ENCODE results near the gene SLX4. TPM values are rescaled to one million over a fixed set of nuclear protein-coding genes. Genes with fewer than 3 reads are reported as not detected.

SLX4 gene
- total RNA-seq, 2 experiments from 2014 or later, result 9.8 to 10.1 TPM

DNA sequence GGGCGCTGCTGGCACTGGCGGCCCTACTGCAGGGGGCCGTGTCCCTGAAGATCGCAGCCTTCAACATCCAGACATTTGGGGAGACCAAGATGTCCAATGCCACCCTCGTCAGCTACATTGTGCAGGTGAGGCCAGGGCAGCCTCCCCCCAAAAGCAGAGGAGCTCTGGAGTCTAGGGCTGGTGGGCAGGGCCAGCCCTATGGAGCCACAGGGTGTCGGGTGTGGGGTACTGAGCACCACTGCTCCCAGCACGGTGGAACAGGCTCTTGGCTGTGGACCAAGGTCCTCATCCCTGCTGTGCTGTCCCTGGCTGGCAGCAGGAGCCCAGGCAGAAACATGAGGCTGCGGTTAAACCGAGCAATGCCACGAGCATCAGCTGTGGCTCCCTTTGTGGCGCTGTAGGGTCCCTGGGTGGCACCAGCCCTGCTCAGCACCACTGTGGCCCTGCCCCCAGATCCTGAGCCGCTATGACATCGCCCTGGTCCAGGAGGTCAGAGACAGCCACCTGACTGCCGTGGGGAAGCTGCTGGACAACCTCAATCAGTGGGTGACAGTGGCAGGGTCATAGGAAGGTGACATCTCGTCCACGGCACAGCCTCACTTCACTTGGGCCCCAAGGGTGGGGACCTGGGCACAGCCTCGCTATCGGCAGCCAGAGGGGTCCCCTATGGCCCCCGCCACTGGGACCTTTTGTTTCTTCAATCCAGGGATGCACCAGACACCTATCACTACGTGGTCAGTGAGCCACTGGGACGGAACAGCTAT is 44.2 kb upstream of the SLX4 start:
- H3K9me3 Mint-ChIP-seq, result no peaks in the 10 kb centered on the region
- ChIA-PET POLR2A (interaction anchor here (1.2 kb wide), 1 partner anchor 19 kb away, joined by 3 read pairs; no protein-coding TSS in a partner anchor), CTCF (interaction anchor here (1.9 to 2.8 kb wide), 3 partner anchors 13 to 33 kb away, joined by 5 to 13 read pairs (median 6); no protein-coding TSS in a partner anchor)
- peak overlapping the region; percentile 42 for H3K27ac Mint-ChIP-seq
- intact Hi-C loops (cut with micrococcal nuclease), result no loop called here
- DNase-seq (no peak), ATAC-seq (no peak)
- no peak overlapping the region for H3K4me3 Mint-ChIP-seq
- H3K27me3 Mint-ChIP-seq, result no peaks in the 10 kb centered on the region
- TF ChIP-seq, protein P1, sequence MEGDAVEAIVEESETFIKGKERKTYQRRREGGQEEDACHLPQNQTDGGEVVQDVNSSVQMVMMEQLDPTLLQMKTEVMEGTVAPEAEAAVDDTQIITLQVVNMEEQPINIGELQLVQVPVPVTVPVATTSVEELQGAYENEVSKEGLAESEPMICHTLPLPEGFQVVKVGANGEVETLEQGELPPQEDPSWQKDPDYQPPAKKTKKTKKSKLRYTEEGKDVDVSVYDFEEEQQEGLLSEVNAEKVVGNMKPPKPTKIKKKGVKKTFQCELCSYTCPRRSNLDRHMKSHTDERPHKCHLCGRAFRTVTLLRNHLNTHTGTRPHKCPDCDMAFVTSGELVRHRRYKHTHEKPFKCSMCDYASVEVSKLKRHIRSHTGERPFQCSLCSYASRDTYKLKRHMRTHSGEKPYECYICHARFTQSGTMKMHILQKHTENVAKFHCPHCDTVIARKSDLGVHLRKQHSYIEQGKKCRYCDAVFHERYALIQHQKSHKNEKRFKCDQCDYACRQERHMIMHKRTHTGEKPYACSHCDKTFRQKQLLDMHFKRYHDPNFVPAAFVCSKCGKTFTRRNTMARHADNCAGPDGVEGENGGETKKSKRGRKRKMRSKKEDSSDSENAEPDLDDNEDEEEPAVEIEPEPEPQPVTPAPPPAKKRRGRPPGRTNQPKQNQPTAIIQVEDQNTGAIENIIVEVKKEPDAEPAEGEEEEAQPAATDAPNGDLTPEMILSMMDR (IDR thresholded peaks at IDR 0.05), result no peak
- H3K36me3 Mint-ChIP-seq (ENCODE audit: low read depth), result peaks cover 30% of the 10 kb centered on the region
- H3K4me1 Mint-ChIP-seq (ENCODE audit: low read depth), result peaks cover 20% of the 10 kb centered on the region

DNA sequence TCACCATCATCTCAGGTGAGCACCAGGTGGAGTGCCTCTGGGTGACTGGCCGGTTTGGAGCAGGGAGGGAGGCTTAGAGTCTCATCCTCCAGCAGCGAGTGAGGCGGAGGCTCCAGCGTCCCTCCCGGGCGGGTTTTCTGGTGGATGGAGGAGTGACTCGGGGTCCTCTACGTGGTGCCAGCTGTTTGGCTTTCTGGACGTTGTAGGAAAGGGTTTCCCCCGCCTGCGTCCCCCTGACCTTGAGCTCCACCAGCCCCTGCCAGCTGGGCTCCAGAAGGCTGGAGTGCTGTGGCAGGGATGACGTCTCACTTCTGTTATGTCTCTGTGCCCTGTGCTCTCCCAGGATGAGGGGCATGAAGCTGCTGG is 43.6 kb upstream of the SLX4 start:
- ChIA-PET POLR2A (interaction anchor here (1.2 kb wide), 1 partner anchor 20 kb away, joined by 3 read pairs; no protein-coding TSS in a partner anchor), CTCF (interaction anchor here (1.3 to 2.8 kb wide), 5 partner anchors 8 to 34 kb away, joined by 4 to 13 read pairs (median 5); no protein-coding TSS in a partner anchor)
- Mint-ChIP-seq H3K27me3 (no peaks in the 10 kb centered on the region), H3K4me3 (no peak overlapping the region), H3K36me3 (ENCODE audit: low read depth) (peaks cover 28% of the 10 kb centered on the region), H3K4me1 (ENCODE audit: low read depth) (peaks cover 20% of the 10 kb centered on the region), H3K9me3 (no peaks in the 10 kb centered on the region), H3K27ac (peak overlapping the region; percentile 42)
- ATAC-seq, result no peak
- TF ChIP-seq, protein P1 (IDR thresholded peaks at IDR 0.05), result no peak
- DNase-seq, result no peak
- intact Hi-C loops (cut with micrococcal nuclease), result no loop called here

DNA sequence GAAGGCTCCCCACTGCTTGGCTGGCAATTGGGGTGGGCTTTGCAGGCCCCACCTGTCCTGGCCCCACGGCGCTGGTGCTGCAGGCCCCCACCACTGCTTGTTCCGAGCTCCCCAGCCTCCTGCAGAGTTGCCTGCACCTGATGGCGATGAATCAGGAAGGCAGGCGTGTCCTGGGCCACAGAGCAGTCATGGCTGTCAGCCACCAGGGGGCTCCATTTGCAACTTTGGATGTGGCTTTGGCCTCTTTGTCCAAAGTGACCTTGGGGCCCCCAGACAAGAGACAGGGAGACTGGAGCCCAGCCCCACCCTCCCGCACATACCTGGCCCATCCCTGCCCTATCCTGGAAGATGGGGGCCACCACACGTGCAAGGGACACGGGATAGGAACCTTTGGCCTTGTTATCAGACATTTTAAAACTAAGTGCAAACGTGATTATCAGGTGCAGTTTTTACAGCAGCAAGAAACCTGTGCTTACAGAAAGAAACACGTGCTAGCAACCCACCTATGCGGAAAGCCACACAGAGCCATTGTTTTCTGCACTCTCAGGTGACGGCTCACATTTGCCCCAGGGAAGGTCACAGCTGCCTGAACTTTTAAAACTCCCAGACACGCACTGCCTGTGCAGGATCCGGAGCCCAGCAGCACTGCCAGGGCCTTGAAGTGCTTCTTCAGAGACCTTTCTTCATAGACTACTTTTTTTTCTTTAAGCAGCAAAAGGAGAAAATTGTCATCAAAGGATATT is 43.0 kb upstream of the SLX4 start, which contains the start of gene DNASE1:
TSS of gene DNASE1 (plus strand) at position 443 of the 743 bp plus-strand sequence. CDS start 683 bp downstream, outside the sequence.
- H3K9me3 Mint-ChIP-seq, result no peaks in the 10 kb centered on the region
- ATAC-seq (peak; percentile 68), DNase-seq (peak; percentile 78)
- TF ChIP-seq, protein P1 (IDR thresholded peaks at IDR 0.05), result peak; percentile 77
- H3K4me3 Mint-ChIP-seq, result no peak within 1 kb of the TSS
- H3K27me3 Mint-ChIP-seq, result no peaks in the 10 kb centered on the region
- peaks cover 23% of the 10 kb centered on the region for H3K36me3 Mint-ChIP-seq (ENCODE audit: low read depth)
- POLR2A ChIA-PET, result interaction anchor here (1.2 kb wide), 1 partner anchor 21 kb away, joined by 3 read pairs; no protein-coding TSS in a partner anchor
- CTCF ChIA-PET, result interaction anchor here (0.8 to 2.8 kb wide), 8 partner anchors 9 to 79 kb away, joined by 3 to 13 read pairs (median 4); no protein-coding TSS in a partner anchor
- peak within 1 kb of the TSS; percentile 42 for H3K27ac Mint-ChIP-seq
- intact Hi-C loops (cut with micrococcal nuclease), result no loop called here
- peaks cover 15% of the 10 kb centered on the region for H3K4me1 Mint-ChIP-seq (ENCODE audit: low read depth)

DNA sequence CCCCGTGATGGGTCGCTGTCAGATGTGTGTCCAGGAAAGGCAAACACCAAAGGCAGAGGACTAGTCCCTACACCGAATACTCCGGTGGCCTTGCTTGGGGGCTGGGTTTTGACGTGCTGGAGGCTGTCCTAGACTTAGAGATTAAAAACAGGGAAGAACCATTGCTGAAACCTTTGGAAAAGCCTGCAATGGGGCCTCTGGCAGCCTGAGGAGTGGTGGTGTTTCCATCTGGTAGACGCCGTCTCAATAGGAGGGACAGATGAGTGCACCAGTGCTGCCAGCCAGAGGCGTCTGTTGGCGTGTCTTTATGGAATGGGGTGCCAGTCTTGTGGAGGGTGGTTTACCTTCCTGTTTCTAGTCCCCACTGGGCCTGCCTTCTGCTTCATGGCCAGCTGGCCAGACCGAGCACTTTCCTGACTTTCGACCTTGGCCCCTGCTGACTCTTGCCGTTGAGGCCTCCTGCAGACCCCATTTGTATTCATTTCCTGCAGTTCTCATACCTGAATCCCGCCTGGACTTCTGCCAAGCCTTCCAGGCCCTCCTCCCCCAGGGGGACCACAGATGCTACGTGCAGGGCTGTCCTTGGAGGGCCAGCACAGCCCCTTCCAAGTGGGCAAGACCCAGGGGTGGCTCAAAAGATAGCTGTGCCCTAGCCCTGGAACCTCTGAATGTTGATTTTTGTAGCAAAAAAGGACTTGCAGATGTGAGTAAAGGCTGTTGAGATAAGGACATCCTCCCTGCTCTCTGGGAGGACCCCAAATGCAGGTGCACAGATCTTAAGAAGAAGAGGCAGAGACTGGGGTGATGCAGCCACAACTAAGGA is 41.2 kb upstream of the SLX4 start:
- no peak overlapping the region for H3K27ac Mint-ChIP-seq
- H3K27me3 Mint-ChIP-seq, result no peaks in the 10 kb centered on the region
- ATAC-seq (no peak), DNase-seq (no peak)
- ChIA-PET POLR2A (no interaction called here), CTCF (no interaction called here)
- H3K4me3 Mint-ChIP-seq, result no peak overlapping the region
- peaks cover 13% of the 10 kb centered on the region for H3K36me3 Mint-ChIP-seq (ENCODE audit: low read depth)
- intact Hi-C loops (cut with micrococcal nuclease), result no loop called here
- TF ChIP-seq, protein P1 (IDR thresholded peaks at IDR 0.05), result no peak
- no peaks in the 10 kb centered on the region for H3K9me3 Mint-ChIP-seq
- H3K4me1 Mint-ChIP-seq (ENCODE audit: low read depth), result peaks cover 9% of the 10 kb centered on the region

Measured in activated CD8-positive, alpha-beta T cell treated with anti-CD3 and anti-CD28 coated beads for 36 hours (primary cell).